HG03442 (cell line): ENCODE results near the gene SMCO1.
"Not testable (repeated sequence)": the region's sequence is repeated elsewhere in the genome, so short reads cannot be mapped to it uniquely, and the experiment has no call there.

Source experiments
- ATAC-seq: cut with Tn5 transposase; IDR thresholded peaks from one replicate; pipeline ENCODE4 v1.9.1; 2021; ENCODE audit warnings: mild to moderate bottlenecking, moderate library complexity; ENCODE audit not compliant: unreplicated experiment

Gene SMCO1

GRCh38 chr3:196523841-196524240 is 8.7 kb upstream of the SMCO1 start:
- no peak for ATAC-seq

- ATAC-seq: not testable (repeated sequence)
These were observed 6.1 kb upstream of the SMCO1 start for GRCh38 chr3:196521291-196521690.

- no peak for ATAC-seq
These were observed 4.6 kb upstream of the SMCO1 start for GRCh38 chr3:196519718-196520082.

GRCh38 chr3:196518966-196519717 is 4.0 kb upstream of the SMCO1 start:
- no peak for ATAC-seq

- no peak for ATAC-seq
These were observed 2.8 kb upstream of the SMCO1 start for GRCh38 chr3:196517919-196518318.

GRCh38 chr3:196517162-196517800 is 2.1 kb upstream of the SMCO1 start:
- ATAC-seq: no peak

- no peak for ATAC-seq
These were observed 813 bp downstream of the SMCO1 start for GRCh38 chr3:196514350-196514716.

GRCh38 chr3:196513697-196514349 is 1.3 kb downstream of the SMCO1 start:
- no peak for ATAC-seq

GRCh38 chr3:196511646-196512425 is 3.3 kb downstream of the SMCO1 start:
- not testable (repeated sequence) for ATAC-seq

- not testable (repeated sequence) for ATAC-seq
These were observed 4.0 kb downstream of the SMCO1 start for GRCh38 chr3:196511108-196511507.

- ATAC-seq: no peak
These were observed 8.5 kb downstream of the SMCO1 start for GRCh38 chr3:196506687-196507086.

GRCh38 chr3:196504556-196504955 is 10.6 kb downstream of the SMCO1 start:
- no peak for ATAC-seq

GRCh38 chr3:196504077-196504398 is 11.1 kb downstream of the SMCO1 start:
- not testable (repeated sequence) for ATAC-seq

GRCh38 chr3:196503196-196504076 is 11.7 kb downstream of the SMCO1 start, which contains the start of gene RNF168:
TSS of gene RNF168 (minus strand) at chr3:196503768. CDS start at chr3:196503173, 595 bp downstream.
- ATAC-seq: peak; percentile 75

- ATAC-seq: peak; percentile 4
These were observed 12.4 kb downstream of the SMCO1 start for GRCh38 chr3:196502775-196503195.

GRCh38 chr3:196501316-196502044 is 13.7 kb downstream of the SMCO1 start:
- no peak for ATAC-seq

- ATAC-seq: no peak
These were observed 15.2 kb downstream of the SMCO1 start for GRCh38 chr3:196499807-196500524.

- ATAC-seq: no peak
These were observed 16.1 kb downstream of the SMCO1 start for GRCh38 chr3:196499061-196499460.

- ATAC-seq: no peak
These were observed 16.8 kb downstream of the SMCO1 start for GRCh38 chr3:196498297-196498696.
